Activated CD4-positive, alpha-beta T cell treated with anti-CD3 and anti-CD28 coated beads, Interleukin-2, amount 50 U/mL, for 4 hours (primary cell): ENCODE data around the gene SS18.

ENCODE experiments used
- DNase-seq, 2 experiments: peaks; one replicate each; pipeline ENCODE4 v3.0.0-alpha.2; 2020

The SS18 gene

DNA sequence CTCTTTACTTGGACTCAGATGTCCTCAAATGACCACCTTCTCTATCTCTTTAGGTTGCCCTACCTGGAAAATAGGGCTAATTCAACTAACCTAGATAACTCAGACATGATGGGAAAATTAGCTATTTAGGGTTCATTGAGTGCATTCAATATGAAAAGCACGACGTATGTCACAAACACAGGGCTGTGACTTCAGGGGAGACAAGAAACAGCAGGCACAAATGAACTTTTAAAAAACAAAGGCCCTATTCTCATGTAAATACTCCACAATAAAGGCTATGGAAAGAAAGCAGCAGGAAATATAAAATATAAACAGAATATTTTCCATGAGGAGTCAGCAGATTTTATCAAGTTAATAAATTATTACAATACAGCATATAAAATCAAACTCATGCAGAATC, 97.8 kb downstream of the SS18 start:
- no peak for DNase-seq

DNA sequence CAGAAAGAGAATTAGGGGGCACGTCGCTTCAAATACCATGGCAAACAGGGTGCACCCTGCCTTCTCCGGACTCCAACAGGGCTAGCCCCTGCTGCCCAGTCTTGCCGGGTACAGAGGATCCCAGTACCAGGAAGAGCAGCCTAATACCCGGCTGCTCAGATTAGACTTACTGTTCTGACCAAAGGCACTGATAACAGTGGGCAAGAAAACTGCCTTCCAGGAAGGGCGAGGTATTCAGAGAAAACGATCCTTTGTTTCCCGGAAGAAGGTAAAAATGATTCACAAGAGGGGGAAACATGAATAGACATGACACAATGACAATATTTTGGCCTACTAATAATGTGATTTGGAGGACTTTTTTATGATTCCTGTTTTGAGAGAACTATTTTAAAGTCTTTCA, 99.9 kb downstream of the SS18 start:
- no peak for DNase-seq

GRCh38 chr18:25985707-25986394, 104.6 kb downstream of the SS18 start:
- no peak for DNase-seq

- DNase-seq: no peak
Measured at GRCh38 chr18:25983730-25984129, 106.7 kb downstream of the SS18 start.

DNA sequence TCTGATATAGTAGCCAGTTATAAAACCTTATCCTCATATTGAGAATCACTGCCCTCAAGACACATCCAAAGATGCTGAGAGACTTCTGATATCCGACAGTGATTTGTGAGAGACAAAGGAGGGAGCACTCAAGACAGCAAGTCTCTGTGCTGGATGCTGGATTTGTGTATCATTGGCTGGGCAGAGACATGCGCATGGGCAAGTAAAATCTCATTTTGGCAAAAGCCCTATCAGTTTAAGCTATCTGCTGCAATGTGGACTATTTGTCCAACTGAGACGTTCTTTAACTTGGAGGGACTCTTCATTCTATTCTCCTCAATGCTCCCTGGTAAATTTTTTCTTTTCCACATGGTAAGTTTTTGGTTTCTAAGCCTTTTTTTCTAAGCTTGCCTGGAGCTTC, 107.5 kb downstream of the SS18 start:
- DNase-seq: no peak

DNA sequence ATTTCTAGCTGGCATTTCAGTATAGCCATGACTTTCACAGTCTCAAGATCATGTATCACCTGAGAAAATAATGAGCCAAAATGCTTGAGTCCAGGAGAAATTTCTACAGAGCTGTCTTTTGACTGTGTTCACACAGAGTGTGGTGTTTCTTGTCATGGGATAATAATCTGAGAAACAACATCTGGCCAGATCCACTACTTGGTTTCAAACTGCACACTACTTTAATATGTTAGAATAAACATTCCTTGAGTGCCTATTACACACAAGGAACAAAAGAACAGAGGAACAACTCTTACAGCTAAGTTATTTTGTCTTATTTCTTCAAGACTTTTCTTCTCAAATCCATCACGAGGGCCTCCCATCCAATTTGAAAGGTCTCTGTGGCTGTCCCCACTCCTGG, 108.3 kb downstream of the SS18 start:
- DNase-seq: no peak

- no peak for DNase-seq
Measured at GRCh38 chr18:25979369-25980040, 110.9 kb downstream of the SS18 start.

DNA sequence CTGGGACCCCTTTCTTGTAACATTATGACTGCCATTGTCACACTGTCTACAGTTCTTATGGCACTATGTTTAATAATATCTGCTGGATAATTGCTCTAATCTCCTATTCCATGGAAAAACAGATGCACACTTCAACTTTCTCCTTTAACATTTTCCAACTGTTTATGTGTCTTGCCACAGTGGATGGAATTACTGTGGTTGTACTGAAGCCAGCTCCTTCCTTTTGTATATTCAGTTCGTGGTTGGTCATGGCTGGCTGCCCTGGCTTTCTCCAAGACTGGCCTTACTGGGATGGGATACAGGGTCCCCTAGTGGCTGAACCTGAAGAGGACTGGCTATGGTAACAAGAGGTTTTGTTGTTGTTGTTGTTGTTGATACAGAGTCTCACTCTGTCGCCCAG, 113.9 kb downstream of the SS18 start:
- DNase-seq: no peak

GRCh38 chr18:25974630-25975077, 115.8 kb downstream of the SS18 start:
- DNase-seq: no peak
